ENCODE data around the gene LSM10.

LSM10 gene

GRCh38 chr1:36396359-36396758 is 1.3 kb downstream of the LSM10 start:
- Mint-ChIP-seq H3K4me3 (peak overlapping the region; percentile 92 to 95), H3K27me3 (no peaks in the 10 kb centered on the region), H3K27ac (peak overlapping the region; percentile 67 to 69), H3K9me3 (no peaks in the 10 kb centered on the region), H3K4me1 (peaks cover 53% of the 10 kb centered on the region)
- ATAC-seq (peak; percentile 19), DNase-seq (peak in 1 of 2 donors; percentile 39)

GRCh38 chr1:36393686-36394085 is 4.0 kb downstream of the LSM10 start:
- Mint-ChIP-seq H3K27me3 (no peaks in the 10 kb centered on the region), H3K27ac (no peak overlapping the region), H3K4me1 (peaks cover 49% of the 10 kb centered on the region), H3K4me3 (no peak overlapping the region), H3K9me3 (no peaks in the 10 kb centered on the region)
- ATAC-seq (no peak), DNase-seq (no peak)

- Mint-ChIP-seq H3K27ac (no peak overlapping the region), H3K9me3 (no peaks in the 10 kb centered on the region), H3K4me1 (peaks cover 45% of the 10 kb centered on the region), H3K27me3 (no peaks in the 10 kb centered on the region), H3K4me3 (no peak overlapping the region)
- no peak for ATAC-seq
- DNase-seq = no peak
These were observed 4.9 kb downstream of the LSM10 start for GRCh38 chr1:36392836-36393235.

- Mint-ChIP-seq H3K4me3 (no peak overlapping the region), H3K4me1 (peaks cover 49% of the 10 kb centered on the region), H3K27ac (peak overlapping the region; percentile 38 to 46)
These were observed 6.4 kb downstream of the LSM10 start for GRCh38 chr1:36391271-36391670.

GRCh38 chr1:36390411-36390810 is 7.3 kb downstream of the LSM10 start:
- peak overlapping the region; percentile 27 for H3K27ac Mint-ChIP-seq
- H3K4me3 Mint-ChIP-seq = no peak overlapping the region
- ATAC-seq (no peak), DNase-seq (no peak)
- no peaks in the 10 kb centered on the region for H3K9me3 Mint-ChIP-seq
- H3K4me1 Mint-ChIP-seq = peaks cover 45% of the 10 kb centered on the region
- H3K27me3 Mint-ChIP-seq = no peaks in the 10 kb centered on the region

More at GRCh38 chr1:36391271-36391670, 6.4 kb downstream of the LSM10 start:
- DNase-seq (no peak), ATAC-seq (no peak)
- H3K9me3 Mint-ChIP-seq = no peaks in the 10 kb centered on the region
- H3K27me3 Mint-ChIP-seq = no peaks in the 10 kb centered on the region

- DNase-seq (no peak), ATAC-seq (no peak)
- H3K4me1 Mint-ChIP-seq = peaks cover 43% of the 10 kb centered on the region
- peak overlapping the region; percentile 27 to 42 for H3K27ac Mint-ChIP-seq
- H3K27me3 Mint-ChIP-seq = no peaks in the 10 kb centered on the region
- no peak overlapping the region for H3K4me3 Mint-ChIP-seq
- H3K9me3 Mint-ChIP-seq = no peaks in the 10 kb centered on the region
These were observed 7.7 kb downstream of the LSM10 start for GRCh38 chr1:36389999-36390398.

GRCh38 chr1:36389261-36389660 is 8.4 kb downstream of the LSM10 start:
- ATAC-seq = no peak
- peaks cover 43% of the 10 kb centered on the region for H3K4me1 Mint-ChIP-seq
- DNase-seq = no peak
- H3K9me3 Mint-ChIP-seq = no peaks in the 10 kb centered on the region
- H3K27me3 Mint-ChIP-seq = no peaks in the 10 kb centered on the region
- peak overlapping the region in 1 of 2 donors; percentile 2 for H3K27ac Mint-ChIP-seq
- no peak overlapping the region for H3K4me3 Mint-ChIP-seq

- Mint-ChIP-seq H3K27ac (peak overlapping the region; percentile 100), H3K4me3 (peak overlapping the region; percentile 81 to 83), H3K4me1 (peaks cover 58% of the 10 kb centered on the region), H3K27me3 (no peaks in the 10 kb centered on the region), H3K9me3 (no peaks in the 10 kb centered on the region)
- ATAC-seq (no peak), DNase-seq (peak in 1 of 2 donors; percentile 17)
These were observed 10.4 kb downstream of the LSM10 start for GRCh38 chr1:36387141-36387949.

- DNase-seq = peak; percentile 92 to 96
- peak; percentile 81 for ATAC-seq
- H3K4me3 Mint-ChIP-seq = peak overlapping the region; percentile 81 to 83
- no peaks in the 10 kb centered on the region for H3K27me3 Mint-ChIP-seq
- H3K9me3 Mint-ChIP-seq = no peaks in the 10 kb centered on the region
- H3K4me1 Mint-ChIP-seq = peaks cover 66% of the 10 kb centered on the region
- H3K27ac Mint-ChIP-seq = peak overlapping the region; percentile 100
These were observed 11.2 kb downstream of the LSM10 start for GRCh38 chr1:36386265-36387140.

- H3K9me3 Mint-ChIP-seq = no peaks in the 10 kb centered on the region
- DNase-seq (peak; percentile 95 to 98), ATAC-seq (peak; percentile 92)
- H3K4me1 Mint-ChIP-seq = peaks cover 75% of the 10 kb centered on the region
- H3K4me3 Mint-ChIP-seq = peak within 1 kb of the TSS; percentile 81 to 83
- no peaks in the 10 kb centered on the region for H3K27me3 Mint-ChIP-seq
- H3K27ac Mint-ChIP-seq = peak within 1 kb of the TSS; percentile 100
These were observed 12.1 kb downstream of the LSM10 start, which contains the start of gene STK40 for GRCh38 chr1:36385410-36386264. TSS of gene STK40 (minus strand) at chr1:36385924. CDS start at chr1:36361332, 24,592 bp downstream.

- no peaks in the 10 kb centered on the region for H3K27me3 Mint-ChIP-seq
- DNase-seq (peak in 1 of 2 donors; percentile 35), ATAC-seq (no peak)
- peaks cover 77% of the 10 kb centered on the region for H3K4me1 Mint-ChIP-seq
- no peaks in the 10 kb centered on the region for H3K9me3 Mint-ChIP-seq
- peak overlapping the region; percentile 81 to 83 for H3K4me3 Mint-ChIP-seq
- H3K27ac Mint-ChIP-seq = peak overlapping the region; percentile 96
These were observed 12.9 kb downstream of the LSM10 start for GRCh38 chr1:36384542-36385409.

GRCh38 chr1:36383240-36383639 is 14.5 kb downstream of the LSM10 start:
- peaks cover 80% of the 10 kb centered on the region for H3K4me1 Mint-ChIP-seq
- H3K4me3 Mint-ChIP-seq = peak overlapping the region; percentile 25 to 83
- peak overlapping the region; percentile 13 to 61 for H3K27ac Mint-ChIP-seq
- no peaks in the 10 kb centered on the region for H3K9me3 Mint-ChIP-seq
- no peaks in the 10 kb centered on the region for H3K27me3 Mint-ChIP-seq
- ATAC-seq (no peak), DNase-seq (no peak)

- H3K9me3 Mint-ChIP-seq = no peaks in the 10 kb centered on the region
- no peak for ATAC-seq
These were observed 15.0 kb downstream of the LSM10 start for GRCh38 chr1:36382669-36383068.

GRCh38 chr1:36382231-36382630 is 15.5 kb downstream of the LSM10 start:
- Mint-ChIP-seq H3K4me3 (no peak overlapping the region), H3K27me3 (no peaks in the 10 kb centered on the region), H3K27ac (no peak overlapping the region), H3K4me1 (peaks cover 80% of the 10 kb centered on the region), H3K9me3 (no peaks in the 10 kb centered on the region)
- no peak for ATAC-seq
- DNase-seq = no peak

More at GRCh38 chr1:36382669-36383068, 15.0 kb downstream of the LSM10 start:
- Mint-ChIP-seq H3K27ac (no peak overlapping the region), H3K4me1 (peaks cover 81% of the 10 kb centered on the region), H3K4me3 (no peak overlapping the region), H3K27me3 (no peaks in the 10 kb centered on the region)
- no peak for DNase-seq

Measured in stimulated activated naive CD8-positive, alpha-beta T cell treated with anti-CD3 and anti-CD28 coated beads, Interleukin-15, amount 100 ng/mL, for 72 hours (primary cell).